Activated CD8-positive, alpha-beta memory T cell treated with anti-CD3 and anti-CD28 coated beads, Interleukin-2, amount 50 U/mL, for 24 hours (primary cell): Measurements from ENCODE around the gene VPS26C.
A peak's percentile ranks its signal among the peaks of the same experiment; 100 is the strongest.
"Not testable (repeated sequence)": the region's sequence is repeated elsewhere in the genome, so short reads cannot be mapped to it uniquely, and the experiment has no call there.

Source experiments
- DNase-seq: peaks from one replicate; pipeline ENCODE4 v3.0.0-alpha.2; 2020; ENCODE audit errors: extremely low read depth

The VPS26C gene

GRCh38 chr21:37230632-37231248 lies 36.4 kb downstream of the VPS26C start:
- no peak for DNase-seq

- no peak for DNase-seq
Observed at GRCh38 chr21:37228003-37228400, 39.1 kb downstream of the VPS26C start.

GRCh38 chr21:37227071-37228002 lies 39.8 kb downstream of the VPS26C start:
- no peak for DNase-seq

- no peak for DNase-seq
Observed at GRCh38 chr21:37226041-37226920, 40.9 kb downstream of the VPS26C start.

GRCh38 chr21:37224861-37225839 lies 42.0 kb downstream of the VPS26C start:
- DNase-seq, result peak; percentile 31

GRCh38 chr21:37223804-37224345 lies 43.3 kb downstream of the VPS26C start:
- DNase-seq, result no peak

GRCh38 chr21:37222248-37222647 lies 44.9 kb downstream of the VPS26C start:
- DNase-seq, result not testable (repeated sequence)

- DNase-seq, result peak; percentile 93
Observed at GRCh38 chr21:37220981-37221664, 46.0 kb downstream of the VPS26C start.

- DNase-seq, result no peak
Observed at GRCh38 chr21:37220433-37220980, 46.6 kb downstream of the VPS26C start.

GRCh38 chr21:37219761-37220432 lies 47.2 kb downstream of the VPS26C start:
- no peak for DNase-seq

- no peak for DNase-seq
Observed at GRCh38 chr21:37214952-37215351, 52.2 kb downstream of the VPS26C start.

- DNase-seq, result no peak
Observed at GRCh38 chr21:37210799-37211198, 56.3 kb downstream of the VPS26C start.

GRCh38 chr21:37210130-37210529 lies 57.0 kb downstream of the VPS26C start:
- no peak for DNase-seq

GRCh38 chr21:37208741-37209225 lies 58.4 kb downstream of the VPS26C start:
- no peak for DNase-seq

GRCh38 chr21:37208056-37208721 lies 58.9 kb downstream of the VPS26C start:
- no peak for DNase-seq

- no peak for DNase-seq
Observed at GRCh38 chr21:37207441-37208009, 59.6 kb downstream of the VPS26C start.

- DNase-seq, result no peak
Observed at GRCh38 chr21:37206496-37206895, 60.6 kb downstream of the VPS26C start.

- no peak for DNase-seq
Observed at GRCh38 chr21:37204580-37204979, 62.6 kb downstream of the VPS26C start.
